ENCODE results near the gene KAT6B.
"Not testable (repeated sequence)": the region's sequence is repeated elsewhere in the genome, so short reads cannot be mapped to it uniquely, and the experiment has no call there.

Gene KAT6B

GRCh38 chr10:74863551-74863950 is 37.2 kb downstream of the KAT6B start:
- peak; percentile 75 to 79 for DNase-seq

DNA sequence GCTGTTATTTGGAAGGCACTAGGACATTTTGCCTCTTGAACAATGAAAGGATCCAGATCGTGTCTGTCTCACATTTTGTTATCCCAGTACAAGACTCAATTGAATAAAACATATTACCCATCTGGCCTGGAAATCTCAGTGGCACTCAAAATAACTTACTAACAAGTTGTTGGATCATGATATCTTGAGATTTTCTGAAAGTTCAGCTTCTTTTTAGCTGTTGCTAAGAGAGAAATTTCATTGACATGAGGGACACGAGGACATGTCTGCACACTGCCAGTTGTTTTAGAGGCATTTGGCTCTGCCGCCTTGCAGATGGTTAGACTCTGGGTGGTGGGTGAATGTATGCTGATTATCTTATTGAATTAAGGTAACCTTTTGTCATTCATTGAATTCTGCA is 41.0 kb downstream of the KAT6B start:
- DNase-seq = no peak

DNA sequence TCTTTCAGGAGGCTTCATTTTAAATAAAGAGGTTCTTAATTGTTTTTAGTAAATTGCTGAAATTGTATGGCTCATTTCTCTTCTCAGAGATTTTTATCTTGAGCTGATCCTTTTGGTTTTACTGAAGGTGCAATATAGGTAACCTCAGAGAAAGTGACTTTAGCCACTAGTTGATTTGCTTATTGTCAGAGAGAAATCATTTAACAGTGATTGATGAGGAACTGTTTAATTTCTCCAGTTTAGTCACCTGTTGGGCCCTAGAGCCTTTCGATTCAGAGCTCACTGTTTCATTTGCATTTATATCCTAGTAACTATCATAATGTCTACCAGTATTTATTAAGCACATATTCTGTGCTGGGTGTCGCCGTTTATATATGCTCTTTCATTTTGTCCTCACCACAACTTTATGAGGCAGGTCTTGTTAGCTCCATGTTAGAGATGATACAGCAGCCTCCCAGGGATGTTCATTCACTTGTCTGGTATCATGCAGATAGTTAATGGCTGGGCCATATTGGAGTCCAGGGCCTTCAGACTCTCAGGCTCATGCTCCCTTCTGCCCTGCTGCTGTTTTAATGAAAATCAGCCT is 42.1 kb downstream of the KAT6B start:
- no peak for DNase-seq

- DNase-seq = no peak
Measured at GRCh38 chr10:74869635-74870034, 43.2 kb downstream of the KAT6B start.

DNA sequence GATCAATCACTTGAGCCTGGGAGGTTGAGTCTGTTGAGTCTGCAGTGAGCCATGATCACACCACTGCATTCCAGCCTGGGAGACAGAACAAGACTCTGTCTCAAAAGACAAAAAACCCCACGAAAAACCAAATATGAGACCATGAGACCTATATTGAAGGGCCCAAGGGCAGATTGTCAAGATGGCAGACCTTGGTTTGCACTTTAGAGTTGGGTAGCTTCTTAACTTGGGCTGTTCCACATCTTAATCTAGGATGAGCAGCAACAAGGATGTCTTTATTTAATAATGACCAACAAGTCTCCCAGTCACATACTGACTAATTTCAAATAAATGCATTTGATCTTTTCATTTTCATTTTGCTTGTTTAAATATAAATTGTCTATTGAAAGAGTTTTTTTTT is 43.8 kb downstream of the KAT6B start:
- no peak for DNase-seq

GRCh38 chr10:74871595-74872382 is 45.4 kb downstream of the KAT6B start:
- no peak for DNase-seq

DNA sequence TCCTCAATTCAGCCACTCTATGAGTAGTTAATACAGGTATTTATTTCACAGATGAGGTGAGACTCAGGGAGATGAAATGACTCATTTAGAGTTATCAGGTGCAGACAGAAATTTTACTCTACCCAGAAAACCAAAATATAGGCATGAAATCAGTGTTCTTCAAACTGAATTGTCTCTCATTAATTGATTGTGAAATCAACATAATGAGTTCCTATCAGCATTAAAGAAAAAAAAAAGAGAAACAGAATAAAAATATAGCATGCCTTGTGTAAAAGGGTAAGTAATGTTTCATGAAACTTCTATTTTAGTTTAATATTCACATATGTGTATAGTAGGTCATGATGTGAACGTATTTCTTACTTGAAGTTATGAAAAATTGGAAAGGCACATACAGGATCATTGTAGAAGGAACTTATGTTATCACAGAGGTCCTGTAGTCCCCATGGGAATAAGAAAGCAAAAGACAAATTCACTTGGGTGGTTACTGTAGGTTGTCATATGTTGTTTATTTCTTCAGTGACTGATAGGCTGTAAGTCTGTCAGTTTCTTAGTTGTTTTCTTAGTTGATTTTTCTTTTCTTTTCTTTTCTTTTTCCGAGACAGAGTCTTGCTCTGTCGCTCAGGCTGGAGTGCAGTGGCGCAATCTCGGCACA is 47.5 kb downstream of the KAT6B start:
- no peak for DNase-seq

DNA sequence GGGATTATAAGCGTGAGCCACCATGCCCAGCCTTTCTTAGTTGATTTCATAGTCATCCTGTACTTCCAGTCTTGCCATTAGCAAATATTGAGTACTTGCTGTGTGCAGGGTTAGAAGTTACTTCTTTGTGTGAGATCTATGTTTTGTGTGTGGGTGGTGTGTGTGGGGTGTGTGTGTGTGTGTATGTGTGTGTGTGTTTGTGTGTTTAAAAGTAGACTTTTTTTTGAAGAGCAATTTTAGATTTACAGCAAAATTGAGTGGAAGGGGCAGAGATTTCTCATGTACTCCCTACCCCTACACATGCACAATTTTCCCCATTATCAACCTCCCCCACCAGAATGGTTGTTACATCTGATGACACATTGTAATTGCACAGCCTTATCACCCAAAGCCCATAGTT is 48.2 kb downstream of the KAT6B start:
- no peak for DNase-seq

DNA sequence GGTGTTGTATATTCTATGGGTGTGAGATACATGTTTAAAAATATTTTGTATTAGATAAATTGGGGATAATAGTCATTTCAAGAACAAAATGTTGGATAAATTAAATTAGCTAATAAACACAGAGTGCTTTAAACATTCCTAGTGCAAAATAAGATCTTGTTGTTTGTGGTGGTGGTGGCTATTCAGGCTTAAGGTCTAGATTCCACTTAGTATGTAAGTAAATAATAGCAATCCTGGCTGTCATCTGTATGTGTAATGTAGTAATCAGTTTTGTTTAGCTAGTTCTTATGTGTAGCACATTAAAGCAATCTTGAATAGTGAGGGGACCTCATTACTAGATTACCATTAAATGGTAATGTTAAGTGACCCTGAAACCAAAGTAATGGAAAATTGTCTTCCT is 48.7 kb downstream of the KAT6B start:
- DNase-seq = no peak

DNA sequence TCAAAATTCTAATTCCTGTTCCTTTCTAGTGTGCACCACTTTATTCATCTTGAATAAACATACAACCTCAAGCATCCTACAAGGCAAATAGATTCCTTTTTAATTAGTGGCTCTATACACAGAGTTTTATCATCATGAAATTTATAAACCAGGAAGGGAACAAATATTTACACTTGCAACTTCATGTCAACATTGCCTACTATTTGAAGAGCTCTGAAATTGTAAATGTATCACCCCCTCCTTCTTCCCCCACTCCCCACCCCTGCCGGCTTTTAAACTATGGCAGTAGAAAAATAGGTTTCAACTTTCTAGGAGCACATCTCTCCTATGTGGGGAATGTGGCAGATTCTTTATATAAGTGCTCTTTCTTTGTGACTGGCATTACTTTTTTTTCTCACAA is 49.6 kb downstream of the KAT6B start:
- DNase-seq = no peak

GRCh38 chr10:74877054-74877453 is 50.7 kb downstream of the KAT6B start:
- DNase-seq = not testable (repeated sequence)

DNA sequence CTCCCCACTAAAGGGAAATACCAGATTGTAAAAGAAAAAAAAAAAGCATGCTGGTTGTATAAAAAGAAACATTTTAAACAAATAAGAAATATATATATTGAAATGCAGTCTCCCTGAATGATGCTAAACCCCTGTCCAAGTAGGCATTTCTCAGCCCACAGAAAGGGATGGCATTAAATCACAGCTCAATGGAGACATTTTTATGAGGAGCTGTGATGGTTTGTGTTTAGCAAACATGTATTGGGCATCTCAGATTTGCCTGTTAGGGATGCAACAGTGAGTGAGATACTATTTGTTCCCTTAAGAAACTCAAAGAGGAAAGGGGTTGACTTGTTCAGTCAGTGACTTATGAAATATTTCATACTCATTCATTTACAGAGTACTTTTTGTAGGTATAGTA is 51.5 kb downstream of the KAT6B start:
- no peak for DNase-seq

GRCh38 chr10:74880041-74880440 is 53.6 kb downstream of the KAT6B start:
- DNase-seq = no peak

GRCh38 chr10:74881253-74881884 is 55.0 kb downstream of the KAT6B start:
- DNase-seq = no peak

DNA sequence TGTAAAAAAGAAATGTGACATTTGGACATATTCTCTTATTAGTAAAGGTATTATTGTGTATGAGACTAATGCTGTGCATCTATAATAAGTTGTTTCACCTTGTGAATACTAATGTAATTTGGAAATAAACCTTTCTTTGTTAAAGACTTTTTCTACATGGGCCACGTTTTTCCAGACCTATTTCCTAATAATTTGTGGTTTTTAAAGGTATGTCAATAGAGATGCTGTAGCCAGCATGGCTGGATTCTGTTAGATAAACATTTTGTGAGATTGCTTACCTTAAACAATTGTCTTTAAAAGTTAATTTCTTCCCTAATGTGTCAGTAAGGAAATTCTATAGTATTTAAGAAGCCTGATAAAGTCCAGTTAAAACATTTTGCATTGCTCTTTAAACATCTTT is 56.0 kb downstream of the KAT6B start:
- DNase-seq = no peak

DNA sequence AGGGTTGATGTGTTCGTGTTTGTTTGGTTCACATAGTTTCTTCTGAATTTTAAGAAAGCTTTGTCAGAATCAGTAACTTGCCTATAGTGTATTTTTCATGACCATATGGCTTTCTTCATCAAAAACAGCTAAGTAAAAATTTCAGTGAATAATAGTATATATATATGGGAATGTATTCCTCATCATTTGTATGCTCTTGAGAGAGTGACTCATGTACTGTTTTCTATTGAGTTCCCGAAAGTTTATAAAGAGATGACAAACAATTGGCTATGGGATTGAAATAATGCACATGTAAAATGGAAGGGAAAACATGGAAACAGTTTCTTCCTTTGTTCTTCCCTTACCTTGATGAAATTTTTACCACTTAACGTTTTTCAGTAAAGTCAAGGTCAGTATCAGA is 56.4 kb downstream of the KAT6B start:
- no peak for DNase-seq

- no peak for DNase-seq
Measured at GRCh38 chr10:74883428-74883827, 57.0 kb downstream of the KAT6B start.

DNA sequence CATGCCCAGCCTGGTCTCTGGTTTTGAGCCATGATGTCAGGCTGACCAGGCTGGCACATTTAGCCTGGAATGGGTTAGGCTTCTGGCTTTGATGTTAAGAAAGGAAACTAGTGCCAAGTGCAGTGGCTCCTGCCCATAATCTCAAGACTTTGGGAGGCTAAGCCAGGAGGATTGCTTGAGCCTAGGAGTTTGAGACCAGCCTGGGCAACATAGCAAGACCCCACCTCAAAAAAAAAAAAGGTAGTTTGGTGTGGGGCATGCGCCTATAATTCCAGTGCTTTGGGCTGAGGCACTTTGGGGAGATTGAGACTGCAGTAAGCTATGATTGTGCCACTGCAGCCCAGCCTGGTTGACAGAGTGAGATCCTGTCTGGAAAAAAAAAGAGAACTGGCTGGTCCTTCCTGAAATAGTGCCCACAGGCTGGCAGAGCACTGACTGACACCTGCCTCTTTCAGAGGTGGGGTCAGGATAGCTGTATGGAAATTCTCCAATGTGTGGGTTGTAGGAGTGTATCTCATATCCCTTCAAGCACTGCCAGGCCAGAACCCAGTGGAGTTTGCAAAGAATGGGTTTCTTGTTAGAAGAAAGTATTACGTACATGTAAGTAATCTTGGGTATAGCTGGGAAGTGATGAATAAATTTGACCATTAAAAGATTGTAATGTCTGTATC is 61.3 kb downstream of the KAT6B start:
- DNase-seq = no peak

- peak in 1 of 2 experiments; percentile 4 for DNase-seq
Measured at GRCh38 chr10:74888962-74889661, 62.7 kb downstream of the KAT6B start.

GRCh38 chr10:74889662-74889998 is 63.2 kb downstream of the KAT6B start:
- DNase-seq = no peak

GRCh38 chr10:74890460-74890859 is 64.1 kb downstream of the KAT6B start:
- DNase-seq = no peak

DNA sequence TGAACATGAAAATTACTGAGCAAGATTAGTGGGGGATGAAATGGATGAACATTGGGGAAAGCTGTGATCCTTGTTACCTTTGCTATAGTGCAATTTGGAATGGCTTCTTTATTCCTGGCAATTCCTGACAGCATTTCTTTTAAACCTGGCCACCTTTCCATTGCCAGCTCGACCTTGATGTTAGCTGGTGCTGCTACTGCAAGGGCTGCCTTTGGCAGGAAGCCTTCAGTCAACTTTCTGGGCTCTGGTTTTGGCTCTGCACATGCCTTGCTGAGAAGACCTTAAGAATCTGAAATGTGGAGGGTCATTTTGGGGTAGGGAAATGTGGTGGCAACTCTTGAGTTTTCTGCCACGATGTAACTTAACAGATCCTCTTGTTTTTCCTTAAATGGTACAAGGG is 64.7 kb downstream of the KAT6B start:
- no peak for DNase-seq

DNA sequence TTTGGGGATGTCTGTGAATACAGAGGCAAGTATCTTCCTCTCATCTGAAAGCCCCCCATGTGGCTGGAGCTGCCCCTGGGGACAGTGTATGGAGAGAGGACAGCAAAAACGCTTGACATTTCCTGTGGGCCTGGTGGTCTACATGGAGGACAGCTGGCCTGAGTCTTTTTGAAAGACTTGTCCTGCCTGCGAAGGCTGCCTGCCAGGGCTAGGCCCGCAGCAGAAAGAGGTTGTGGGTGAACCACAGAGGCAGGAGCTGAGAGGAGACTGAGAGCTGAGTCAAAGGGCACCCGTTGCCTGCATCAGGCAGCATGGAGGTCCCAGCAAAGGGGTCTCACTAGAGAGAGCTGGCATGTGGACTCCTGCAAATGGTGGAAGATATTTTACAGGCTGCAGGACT is 66.4 kb downstream of the KAT6B start:
- no peak for DNase-seq
